DMS79 (cell line): ENCODE results near the gene CAB39.
"Not testable (repeated sequence)": the region's sequence is repeated elsewhere in the genome, so short reads cannot be mapped to it uniquely, and the experiment has no call there.

Source experiments
- DNase-seq: peaks from one replicate; lab custom pipeline; 2025; lab: John Stamatoyannopoulos, UW

CAB39 gene

DNA sequence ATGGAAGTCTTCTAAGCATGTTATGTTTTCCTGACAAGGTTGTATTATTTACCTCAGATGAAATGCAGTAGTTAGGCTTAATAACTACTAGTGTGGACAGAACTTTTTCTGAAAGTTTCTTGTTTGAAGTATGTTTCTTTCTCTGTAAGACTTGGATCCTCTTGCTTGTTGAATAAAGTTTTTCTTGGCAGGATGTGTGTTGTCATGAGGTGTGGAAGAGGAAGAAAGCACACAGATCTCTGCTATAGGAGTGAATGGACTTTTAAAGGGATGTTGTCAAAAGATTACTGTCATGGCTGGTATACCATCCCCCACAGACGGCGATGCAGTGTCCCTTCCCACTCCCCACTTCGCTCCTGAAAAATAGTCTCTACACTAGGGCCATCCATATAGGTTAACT lies 2.6 kb downstream of the CAB39 start:
- no peak for DNase-seq

DNA sequence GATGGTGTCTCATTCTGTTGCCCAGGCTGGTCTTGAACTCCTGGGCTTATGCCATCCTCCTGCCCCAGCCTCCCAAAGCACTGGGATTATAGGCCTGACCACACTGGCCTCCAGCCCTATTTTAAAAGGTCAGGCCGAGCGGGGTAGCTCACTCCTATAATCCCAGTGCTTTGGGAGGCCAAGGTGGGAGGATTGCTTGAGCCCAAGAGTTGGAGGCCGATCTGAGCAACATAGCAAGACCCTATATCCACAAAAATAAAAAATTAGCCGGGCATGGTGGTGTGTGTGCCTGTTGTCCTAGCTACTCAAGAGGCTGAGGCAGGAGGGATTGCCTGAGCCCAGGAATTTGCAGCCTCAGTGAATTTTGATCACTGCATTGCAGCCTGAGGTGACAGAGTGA lies 3.9 kb downstream of the CAB39 start:
- DNase-seq: no peak

DNA sequence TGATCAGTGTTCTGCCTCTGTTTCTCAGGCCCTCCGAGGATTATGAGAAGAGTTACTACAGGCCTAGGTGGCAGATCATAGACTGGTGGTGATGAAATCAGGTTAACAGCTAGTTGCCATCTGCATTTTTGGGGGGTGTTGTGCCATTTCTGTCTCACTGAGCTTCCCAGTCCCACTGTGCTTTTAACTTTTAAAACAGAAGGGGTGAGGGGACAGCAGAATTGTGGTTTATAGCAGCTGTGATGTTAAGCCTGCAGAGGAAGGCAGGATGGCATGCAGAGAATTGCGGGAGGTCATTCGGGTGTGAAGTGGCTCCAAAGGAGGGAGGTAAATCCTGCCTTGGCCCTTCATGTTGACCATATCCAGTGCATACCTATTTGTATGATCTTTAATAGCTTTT lies 5.0 kb downstream of the CAB39 start:
- no peak for DNase-seq

DNA sequence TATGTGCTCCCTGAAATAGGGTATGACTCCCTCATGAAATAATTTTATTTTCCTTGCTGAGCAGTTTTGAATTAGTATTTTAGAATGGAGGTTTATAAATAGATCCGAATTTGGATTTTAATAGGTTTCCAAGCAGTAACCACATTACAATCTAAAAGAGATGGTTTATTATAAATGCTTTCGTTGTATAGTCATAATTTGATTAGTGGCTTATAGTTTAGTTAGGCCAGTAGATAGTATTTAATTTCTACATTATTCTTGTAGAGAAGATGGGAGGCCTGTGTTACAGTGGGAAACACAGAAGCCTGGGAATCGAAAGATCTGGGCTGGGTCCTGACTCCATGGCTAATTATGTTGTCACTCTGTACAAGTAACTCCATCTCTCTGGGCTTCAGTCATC lies 6.7 kb downstream of the CAB39 start:
- DNase-seq: no peak

DNA sequence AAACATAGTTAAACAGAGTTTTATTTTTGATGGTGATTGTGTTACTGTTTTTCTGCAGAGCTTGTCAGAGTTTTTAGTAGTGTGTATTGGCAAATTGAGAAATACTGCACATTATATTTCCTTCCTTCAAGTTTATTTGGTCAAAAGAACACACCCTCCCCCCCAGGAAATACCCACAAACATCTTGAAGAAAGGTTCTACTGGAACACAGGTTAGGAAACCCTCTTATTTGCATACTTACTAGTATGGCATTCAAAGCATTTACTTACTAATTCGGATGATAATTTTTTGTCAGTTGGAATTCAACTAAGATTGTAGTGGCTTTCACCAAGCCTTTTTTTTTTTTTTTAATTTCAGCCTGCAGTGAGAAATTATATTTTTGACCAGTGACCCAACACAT lies 9.1 kb downstream of the CAB39 start:
- DNase-seq: no peak

DNA sequence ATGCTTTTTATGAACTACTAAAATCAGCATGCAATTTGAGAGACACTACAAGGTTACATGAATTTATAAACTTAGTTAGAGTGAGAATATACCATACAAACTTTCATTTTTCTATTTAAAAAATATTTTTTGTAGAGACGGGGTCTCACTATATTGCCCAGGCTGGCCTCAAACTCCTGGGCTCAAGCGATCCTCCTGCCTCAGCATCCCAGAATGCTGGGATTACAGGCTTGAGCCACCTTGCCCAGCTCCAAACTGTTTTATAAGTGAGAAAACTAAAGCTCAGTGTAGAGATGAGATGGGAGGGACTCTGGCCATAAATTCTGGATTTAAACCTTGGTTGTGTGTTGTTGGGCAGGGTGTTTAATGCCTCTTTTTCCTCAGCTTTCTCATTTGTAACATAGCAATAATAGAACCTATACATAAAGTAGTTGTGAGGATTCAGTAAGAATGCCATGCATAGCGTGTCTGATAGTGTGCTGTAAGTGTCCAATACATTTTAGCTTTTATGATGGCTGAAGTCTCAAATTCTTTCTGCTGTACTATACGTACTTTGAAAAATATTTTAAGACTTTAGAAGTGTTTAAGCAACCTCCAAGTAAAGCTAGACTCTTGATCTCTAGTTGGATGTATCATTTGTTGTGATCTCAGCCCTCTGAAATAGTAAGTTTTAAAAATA lies 9.7 kb downstream of the CAB39 start:
- no peak for DNase-seq

DNA sequence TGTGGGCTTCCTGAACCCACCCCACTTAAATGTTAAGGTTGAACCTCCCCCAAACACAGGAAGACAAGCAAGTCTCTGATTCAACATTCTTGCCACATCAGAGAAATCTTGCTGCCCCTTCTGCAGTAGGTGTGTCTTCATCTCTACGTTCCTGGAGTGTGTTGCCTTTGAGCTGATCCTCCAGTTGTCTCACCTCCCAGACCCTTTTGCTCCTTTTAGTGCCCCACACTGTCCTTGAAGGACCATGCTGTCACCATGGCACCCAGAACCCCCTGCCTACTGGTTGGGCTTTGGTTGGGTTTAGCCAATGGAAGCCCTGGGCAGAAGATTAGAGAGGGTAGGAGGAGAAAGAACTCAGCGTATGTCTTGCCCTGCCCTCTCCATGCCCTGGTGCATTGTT lies 10.7 kb downstream of the CAB39 start:
- no peak for DNase-seq

DNA sequence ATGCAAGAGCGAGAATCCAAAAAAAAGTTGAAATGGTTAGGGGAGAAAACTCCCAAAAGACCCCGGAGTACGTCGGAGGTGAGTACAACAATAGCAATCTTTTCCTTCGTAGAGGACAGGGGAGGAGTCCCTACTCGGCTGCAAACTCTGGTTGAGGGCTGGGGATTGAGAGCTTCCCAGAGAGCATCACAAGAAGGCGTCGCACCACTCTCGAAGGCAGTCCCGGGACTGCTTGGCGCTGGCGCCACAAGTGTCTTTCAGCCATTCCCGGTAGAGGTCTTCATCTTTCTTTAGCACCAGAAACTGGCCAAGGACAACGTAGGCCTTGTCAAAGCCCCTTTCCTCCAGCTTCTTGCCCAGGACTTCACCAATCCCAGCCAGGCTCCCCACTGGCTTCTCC lies 12.3 kb downstream of the CAB39 start:
- DNase-seq: not testable (repeated sequence)

DNA sequence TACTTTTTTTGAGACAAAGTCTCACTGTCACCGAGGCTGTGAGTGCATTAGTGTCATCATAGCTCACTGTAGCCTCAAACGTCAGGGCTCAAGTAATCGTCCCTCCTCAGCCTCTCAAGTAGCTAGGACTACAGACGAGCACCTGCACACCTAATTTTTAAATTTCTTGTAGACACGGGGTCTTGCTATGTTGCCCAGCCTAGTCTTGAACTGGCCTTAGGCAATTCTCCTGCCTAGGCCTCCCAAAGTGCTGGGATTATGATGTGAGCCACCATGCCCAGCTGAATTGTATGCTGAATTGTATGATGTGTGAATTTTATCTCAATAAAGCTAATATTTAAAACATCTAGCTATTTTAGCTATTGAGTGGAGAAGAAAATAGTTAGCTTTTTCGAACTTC lies 18.9 kb downstream of the CAB39 start:
- DNase-seq: no peak

DNA sequence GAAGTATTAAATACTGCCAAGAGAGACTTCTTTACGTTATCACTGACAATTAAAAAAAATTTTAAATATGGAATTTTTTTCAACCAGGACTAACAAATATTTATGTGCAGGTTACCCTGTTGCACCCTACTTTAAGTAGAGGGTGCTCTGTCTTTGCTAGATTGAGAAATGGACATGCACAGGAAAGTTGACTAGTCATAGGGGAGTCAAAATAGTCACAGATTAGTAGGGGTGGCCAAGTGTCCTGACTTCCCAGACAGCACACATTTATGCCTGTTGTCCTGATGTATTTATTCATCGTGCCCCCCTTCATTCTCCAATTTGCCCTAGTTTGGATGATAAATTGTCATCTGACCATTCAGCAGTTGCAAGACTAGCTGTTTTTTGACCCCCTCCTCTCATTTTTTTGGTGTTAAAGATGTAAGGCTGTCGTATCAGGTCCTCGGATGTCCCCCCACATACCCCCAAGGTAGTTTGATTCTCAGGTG lies 20.3 kb downstream of the CAB39 start:
- no peak for DNase-seq

DNA sequence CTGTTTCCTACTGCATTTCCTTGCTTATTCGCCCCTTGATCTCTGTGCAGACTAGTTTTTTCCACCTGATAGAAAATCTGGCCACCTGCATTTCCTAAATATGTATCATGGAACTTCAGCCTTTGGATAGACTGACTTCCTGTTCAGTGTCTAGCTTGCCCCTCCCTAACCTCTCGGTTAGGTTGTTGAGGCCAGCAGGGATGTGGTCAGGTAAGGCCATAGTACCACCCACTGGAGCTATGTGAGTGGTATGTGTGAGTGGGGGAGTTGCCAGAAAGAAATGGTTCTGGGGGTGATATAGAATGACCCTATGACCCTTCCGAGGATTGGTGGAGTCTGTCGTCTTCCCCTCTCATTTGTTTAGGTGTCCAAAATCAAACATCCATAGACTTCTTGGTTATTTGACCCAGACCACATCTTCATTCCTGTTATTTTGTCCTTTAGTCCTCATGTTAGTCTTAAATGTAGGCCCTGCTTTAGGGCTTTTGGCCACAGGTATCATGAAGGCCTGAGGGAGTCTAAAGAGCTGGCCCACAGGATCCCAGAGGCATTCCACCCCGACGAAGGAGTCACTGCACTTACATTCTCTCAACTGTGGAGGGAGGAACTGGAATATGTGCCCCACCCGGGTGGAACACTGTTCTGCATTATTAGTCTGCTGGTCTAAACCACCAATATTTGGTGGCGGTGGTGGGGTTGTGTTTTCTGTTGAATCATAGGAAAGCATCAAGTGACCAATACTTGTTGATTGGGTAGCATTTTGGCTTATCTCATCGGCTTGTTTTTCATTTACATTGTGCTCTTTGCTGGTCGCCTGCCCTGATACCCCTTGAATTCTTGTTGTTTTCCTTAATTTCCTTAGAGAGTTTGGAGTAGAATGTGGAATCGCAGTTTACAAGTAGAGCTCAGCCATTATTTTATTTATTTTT lies 21.9 kb downstream of the CAB39 start:
- no peak for DNase-seq

DNA sequence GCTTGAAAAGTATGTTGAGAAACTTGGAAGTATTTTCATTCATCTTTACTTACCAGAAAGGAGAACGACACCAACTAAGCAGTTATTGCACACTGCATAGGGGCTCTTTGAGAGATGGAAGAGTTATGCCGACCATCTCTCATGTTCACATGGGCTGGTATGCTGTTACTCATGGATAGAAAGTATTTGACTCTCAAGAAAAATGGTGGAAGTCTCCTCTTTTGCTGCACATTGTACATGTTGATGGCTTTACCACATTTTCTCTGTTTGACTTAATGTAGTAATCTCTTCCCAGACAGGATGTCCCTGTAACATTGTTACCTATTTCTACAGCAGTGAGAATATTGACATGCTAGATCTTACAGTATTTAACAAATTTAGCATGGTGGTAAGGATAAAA lies 23.2 kb downstream of the CAB39 start:
- DNase-seq: no peak

DNA sequence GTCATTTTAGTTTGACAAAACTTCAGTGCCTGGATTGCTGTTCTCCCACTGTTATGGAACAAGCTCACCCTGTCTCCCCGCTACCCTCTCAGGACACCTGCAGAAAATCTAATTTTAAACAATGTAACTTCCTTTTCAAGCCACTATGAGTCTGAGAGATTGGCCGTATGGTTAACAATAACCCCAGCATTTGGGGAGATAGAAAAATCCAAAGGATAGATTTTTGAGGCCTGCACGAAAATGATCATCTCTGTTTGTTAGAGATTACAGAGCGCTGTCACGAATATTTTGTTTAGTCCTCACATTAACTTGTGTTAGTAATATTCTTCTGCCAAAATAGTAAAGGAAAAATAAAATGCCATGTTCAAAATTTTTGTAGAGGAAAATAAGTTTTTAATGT lies 24.7 kb downstream of the CAB39 start:
- no peak for DNase-seq

DNA sequence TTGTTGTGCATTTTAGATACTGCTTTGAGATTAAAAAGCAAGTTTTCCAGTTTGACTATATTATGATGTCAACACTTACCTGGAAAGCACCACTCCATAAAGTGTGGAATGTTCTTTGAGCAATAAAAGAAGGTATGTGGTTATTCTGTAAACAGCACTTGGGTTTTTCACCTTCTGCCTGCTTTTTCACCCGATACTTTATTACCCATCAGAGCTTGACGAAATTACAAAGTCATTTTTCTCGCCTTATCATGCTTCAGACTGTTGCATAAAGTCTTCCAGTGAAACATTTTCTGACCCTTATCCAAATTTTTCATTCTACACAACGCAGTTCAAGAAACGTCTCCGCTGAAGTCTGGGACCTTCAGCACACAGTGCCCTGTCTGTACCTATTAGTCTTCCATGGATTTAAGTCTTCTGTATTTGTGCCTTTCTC lies 25.2 kb downstream of the CAB39 start:
- DNase-seq: peak; percentile 28

DNA sequence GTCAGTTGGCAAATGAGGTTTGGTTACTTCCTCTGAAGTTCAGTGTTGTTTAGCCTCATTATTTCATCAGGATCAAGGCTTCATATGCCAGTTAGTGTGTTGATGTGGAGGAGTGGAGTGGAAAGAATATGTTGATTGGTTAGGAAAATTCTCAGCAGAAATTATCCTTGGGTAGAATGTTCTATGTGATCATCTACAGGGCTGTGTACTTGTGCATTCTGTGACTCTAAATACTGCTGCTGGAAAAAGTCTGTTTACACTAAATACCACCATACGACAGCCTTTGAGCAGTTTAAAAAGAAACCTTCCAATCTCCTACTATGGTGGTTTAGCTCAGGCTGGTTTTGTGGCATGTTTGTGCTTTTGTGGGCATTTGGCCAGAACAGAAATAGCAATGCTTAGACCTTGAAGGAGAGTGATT lies 25.8 kb downstream of the CAB39 start:
- no peak for DNase-seq

DNA sequence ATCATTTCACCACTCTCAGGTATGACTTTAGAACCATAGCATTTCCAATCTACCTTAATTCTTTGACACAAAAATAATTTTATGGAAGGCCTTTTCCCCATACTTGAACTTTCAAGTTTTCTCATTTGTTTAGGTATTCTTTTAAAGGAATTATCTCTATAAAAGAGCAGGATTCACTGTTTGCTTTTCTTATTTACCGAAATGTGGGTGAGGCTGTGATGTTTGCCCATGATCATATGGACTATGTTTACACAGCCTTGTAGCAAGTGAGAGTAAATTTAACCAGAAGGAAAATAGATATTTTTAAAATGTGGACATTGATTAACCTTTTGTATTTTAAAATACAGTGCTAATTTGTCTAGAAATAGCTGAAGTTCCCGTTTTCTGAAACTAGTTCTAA lies 26.3 kb downstream of the CAB39 start:
- no peak for DNase-seq

DNA sequence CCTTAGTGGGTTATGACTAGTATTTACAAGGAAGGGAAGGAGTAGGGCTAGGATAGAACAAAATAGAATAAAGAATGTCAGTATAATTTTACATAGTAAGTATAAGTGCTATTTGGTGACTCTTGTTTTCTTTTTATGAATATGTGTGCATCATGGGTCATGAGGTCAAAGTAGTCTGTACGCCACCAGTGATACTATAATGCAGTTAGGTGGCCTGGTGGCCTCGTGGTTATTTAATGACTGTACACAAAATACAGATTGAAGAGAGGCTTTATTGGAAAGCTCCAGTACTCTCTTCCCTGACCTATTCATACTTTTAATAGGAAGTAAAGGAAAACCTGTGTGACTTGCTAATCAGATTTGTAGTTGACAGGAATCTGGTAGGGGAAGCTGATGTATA lies 27.3 kb downstream of the CAB39 start:
- no peak for DNase-seq

DNA sequence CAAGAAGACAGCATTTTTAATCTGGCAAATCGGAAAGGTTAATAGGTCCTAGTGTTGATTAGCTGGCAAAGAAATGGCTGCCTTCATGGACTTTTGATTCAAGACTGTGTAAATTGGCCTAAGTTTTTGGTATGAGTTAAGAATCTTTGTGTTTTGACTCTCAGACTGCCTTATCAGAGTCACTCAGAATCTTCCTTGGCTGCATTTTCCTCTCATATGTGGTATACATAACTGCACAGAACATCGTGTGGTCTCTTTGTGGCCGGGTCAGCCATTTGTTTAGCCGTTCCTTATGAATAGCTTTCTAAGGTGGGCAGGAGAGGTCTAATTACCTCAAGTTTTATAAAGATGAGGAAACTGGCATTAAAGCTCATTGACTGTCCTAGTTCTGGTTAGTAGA lies 30.1 kb downstream of the CAB39 start:
- DNase-seq: no peak

DNA sequence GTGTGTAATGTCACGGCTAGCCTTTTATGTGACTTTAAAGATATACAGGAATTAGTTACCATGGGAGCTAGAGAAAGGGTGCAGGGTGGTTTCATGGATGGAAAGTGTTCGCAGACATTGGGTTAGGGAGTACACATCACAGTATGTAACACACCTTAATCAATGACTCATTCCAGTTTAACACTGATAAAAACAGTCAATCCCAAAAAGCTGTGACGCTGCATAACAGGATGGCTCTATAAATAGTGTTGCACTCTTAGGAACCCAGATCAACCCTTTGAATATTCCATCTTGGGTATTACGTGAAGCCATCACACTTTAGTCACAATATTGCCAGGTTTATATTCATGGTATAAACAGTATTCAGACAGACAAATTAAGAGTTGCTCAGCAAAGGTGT lies 33.6 kb downstream of the CAB39 start:
- no peak for DNase-seq

DNA sequence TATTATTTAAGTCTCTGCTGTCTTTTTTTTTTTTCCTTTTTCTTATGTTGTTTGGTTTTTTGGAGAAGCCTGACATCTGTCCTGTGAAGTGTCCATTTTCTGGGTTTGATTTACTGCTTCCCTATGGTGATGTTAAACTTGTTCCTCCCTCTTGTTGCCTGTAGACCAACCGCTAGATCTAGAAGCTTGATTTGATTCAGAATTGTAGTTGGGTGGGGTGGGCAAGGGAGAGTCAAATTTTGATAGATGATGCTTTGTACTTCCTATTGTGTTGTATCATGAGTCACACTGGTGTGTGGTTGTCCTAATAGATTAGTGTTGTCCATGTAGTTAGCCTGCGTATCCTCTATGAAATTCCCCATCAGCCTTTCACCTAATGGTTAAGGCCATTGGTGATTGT lies 35.4 kb downstream of the CAB39 start:
- DNase-seq: no peak

DNA sequence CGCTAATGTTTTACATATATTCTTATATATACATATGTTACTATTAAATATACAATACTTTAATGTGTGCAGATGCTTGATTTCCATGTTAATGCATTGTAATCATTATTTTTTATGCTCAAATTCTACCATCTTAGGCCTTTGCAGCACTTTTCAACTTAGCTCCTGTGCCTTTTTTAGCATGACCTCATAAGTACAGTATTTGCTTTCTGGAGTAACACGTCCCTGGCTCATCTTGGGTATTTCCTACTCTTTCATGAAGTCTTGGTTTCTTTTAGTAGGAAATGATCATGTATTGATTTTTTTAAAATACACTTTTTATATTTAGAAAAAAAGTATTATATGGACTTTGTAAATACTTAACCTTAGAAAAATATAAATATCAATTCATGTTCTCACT lies 36.5 kb downstream of the CAB39 start:
- DNase-seq: no peak

DNA sequence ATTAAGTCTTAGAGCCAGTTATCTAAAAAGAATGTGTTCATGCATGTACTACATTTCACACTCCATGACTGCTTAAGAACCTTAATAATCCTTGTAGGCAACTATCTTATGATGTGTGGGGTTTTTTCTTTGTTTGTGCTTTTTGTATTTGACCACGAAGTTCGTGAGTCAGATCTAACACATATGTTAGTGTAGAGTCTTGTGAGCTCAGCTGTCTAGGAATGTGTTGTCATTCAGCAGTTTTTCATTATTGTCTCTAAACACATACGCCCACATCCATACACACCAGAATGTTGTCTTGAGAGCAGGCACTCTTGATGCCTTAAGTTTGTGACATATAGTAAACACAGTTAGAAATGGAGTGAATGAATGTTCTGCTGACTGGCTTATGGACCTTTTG lies 38.4 kb downstream of the CAB39 start:
- no peak for DNase-seq

DNA sequence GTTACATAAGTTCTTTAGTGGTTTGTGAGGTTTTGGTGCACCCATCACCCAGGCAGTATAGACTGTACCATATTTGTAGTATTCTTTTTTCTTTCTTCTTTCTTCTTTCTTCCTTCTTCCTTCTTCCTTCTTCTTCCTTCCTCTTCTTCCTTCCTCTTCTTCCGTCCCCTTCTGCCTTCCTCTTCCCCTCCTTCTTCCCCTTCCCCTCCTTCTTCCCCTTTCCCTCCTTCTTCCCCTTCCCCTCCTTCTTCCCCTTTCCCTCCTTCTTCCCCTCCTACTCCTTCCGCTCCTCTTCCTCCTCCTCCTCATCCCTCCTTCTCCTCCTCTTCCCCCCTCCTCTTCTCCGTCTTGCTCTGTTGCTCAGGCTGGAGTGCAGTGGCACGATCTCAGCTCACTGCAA lies 41.6 kb downstream of the CAB39 start:
- no peak for DNase-seq
